Fibroblast of lung (primary cell): ENCODE measurements around the gene ATP9B. TPM values are rescaled to one million over a fixed set of nuclear protein-coding genes. Genes with fewer than 3 reads are reported as not detected.

ENCODE experiments used
- DNase-seq, 2 donors: peaks; one replicate each; pipeline versions ENCODE4 v3.0.0 to v3.0.0-alpha.2; 2010; ENCODE audit warnings: low read depth in 2 of 2
- H2AFZ ChIP-seq: 2 replicates; pipeline ENCODE4 v1.5.1; 2012; ENCODE audit warnings: low read length, control low read depth, inconsistent platforms
- H3K27ac ChIP-seq: 2 replicates; pipeline ENCODE4 v1.5.1; 2011; ENCODE audit warnings: low read length, control low read depth; ENCODE audit not compliant: insufficient read depth
- H3K27me3 ChIP-seq: 2 replicates; pipeline ENCODE4 v1.5.1; 2011; ENCODE audit warnings: mild to moderate bottlenecking, low read length; ENCODE audit not compliant: control insufficient read depth, insufficient read depth
- H3K36me3 ChIP-seq: 2 replicates; pipeline ENCODE4 v1.5.1; 2011; ENCODE audit warnings: low read length; ENCODE audit not compliant: control insufficient read depth, insufficient read depth
- H3K4me1 ChIP-seq: 2 replicates; pipeline ENCODE4 v1.5.1; 2011; ENCODE audit warnings: low read length; ENCODE audit not compliant: control insufficient read depth, insufficient read depth; ENCODE audit errors: extremely low read depth
- H3K4me2 ChIP-seq: 2 replicates; pipeline ENCODE4 v1.5.1; 2011; ENCODE audit warnings: low read length, control low read depth; ENCODE audit not compliant: insufficient read depth; ENCODE audit errors: extremely low read depth
- H3K4me3 ChIP-seq, 4 experiments: fragments of 200-600 bp in 1 of 4; sonication (generic) in 1 of 4; replicated peaks in 1 of 4; 2 replicates each; pipeline ENCODE4 v1.5.1; 2011 to 2016; ENCODE audit warnings: low read length in 4 of 4, low read depth in 3 of 4, mild to moderate bottlenecking in 3 of 4, control low read depth in 2 of 4, inconsistent platforms in 1 of 4, mixed read lengths in 1 of 4; ENCODE audit not compliant: insufficient read depth in 1 of 4; ENCODE audit errors: control extremely low read depth in 1 of 4
- H3K79me2 ChIP-seq: 2 replicates; pipeline ENCODE4 v1.5.1; 2012; ENCODE audit warnings: mild to moderate bottlenecking, low read length, inconsistent platforms; ENCODE audit not compliant: control insufficient read depth, insufficient read depth
- H3K9ac ChIP-seq: 2 replicates; pipeline ENCODE4 v1.5.1; 2011; ENCODE audit warnings: mild to moderate bottlenecking, low read length, control low read depth; ENCODE audit not compliant: insufficient read depth
- H3K9me3 ChIP-seq: 2 replicates; pipeline ENCODE4 v1.5.1; 2012; ENCODE audit warnings: low read depth, low read length; ENCODE audit not compliant: control insufficient read depth, insufficient read depth
- H4K20me1 ChIP-seq: 2 replicates; pipeline ENCODE4 v1.5.1; 2011; ENCODE audit warnings: low read length; ENCODE audit not compliant: control insufficient read depth, insufficient read depth; ENCODE audit errors: extremely low read depth
- EZH2 ChIP-seq: IDR thresholded peaks from 2 replicates; pipeline ENCODE4 v1.5.1; 2012; ENCODE audit warnings: low read length, control low read depth, mild to moderate bottlenecking; ENCODE audit errors: missing control alignments
- polyA plus RNA-seq, 2 donors: library from polyadenylated mRNA; depleted of rRNA in 1 of 2; stranded (reverse) in 1 of 2; unstranded in 1 of 2; fragments of >200 nt; gene quantifications; 2 replicates each; pipeline ENCODE4 v1.2.1, GENCODE V29; 2011 to 2012; ENCODE audit warnings: missing spikeins in 1 of 2
- total RNA-seq: library from RNA; depleted of rRNA; stranded (reverse); fragments of >200 nt; gene quantifications from 2 replicates; pipeline ENCODE4 v1.2.1, GENCODE V29; 2014
- TF ChIP-seq, protein P1 (sequence below), 2 donors: IDR thresholded peaks in 1 of 2; conservative IDR thresholded peaks in 1 of 2; 1 replicate in 1 of 2; 2 replicates in 1 of 2; pipeline ENCODE4 v1.5.1; 2011 to 2012; ENCODE audit warnings: low read length in 2 of 2, control low read depth in 1 of 2, inconsistent platforms in 1 of 2, low read depth in 1 of 2, mild to moderate bottlenecking in 1 of 2

Gene ATP9B
- total and polyA plus RNA-seq, 2 donors (not counting 1 experiment from before 2014, with no cell fraction given): 11.2 to 27.7 TPM

DNA sequence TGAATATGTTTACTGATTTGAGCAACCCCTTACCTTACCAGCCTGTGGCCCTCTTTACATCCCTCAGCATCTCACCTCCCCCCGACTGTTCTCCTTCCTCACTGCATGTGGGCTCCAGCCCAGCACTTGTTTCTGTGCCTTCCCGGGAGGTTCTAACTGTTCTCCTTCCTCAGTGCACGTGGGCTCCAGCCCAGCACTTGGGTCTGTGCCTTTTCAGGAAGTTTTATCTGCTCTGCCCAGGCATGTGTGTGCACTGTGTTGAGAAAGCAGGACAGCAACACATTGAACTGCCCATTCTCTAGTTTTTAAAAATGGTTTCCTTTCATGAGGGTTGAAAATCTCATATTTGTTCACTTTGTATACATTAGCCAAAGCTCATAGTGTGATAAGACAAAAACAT is 158.4 kb downstream of the ATP9B start:
- H3K27me3 ChIP-seq: no peaks in the 10 kb centered on the region
- H3K4me3 ChIP-seq: no peak overlapping the region
- H3K9me3 ChIP-seq: no peaks in the 10 kb centered on the region
- no peak overlapping the region for H3K9ac ChIP-seq
- no peak overlapping the region for H3K27ac ChIP-seq
- no peak for DNase-seq
- H3K4me1 ChIP-seq: no peaks in the 10 kb centered on the region
- TF ChIP-seq, protein P1, sequence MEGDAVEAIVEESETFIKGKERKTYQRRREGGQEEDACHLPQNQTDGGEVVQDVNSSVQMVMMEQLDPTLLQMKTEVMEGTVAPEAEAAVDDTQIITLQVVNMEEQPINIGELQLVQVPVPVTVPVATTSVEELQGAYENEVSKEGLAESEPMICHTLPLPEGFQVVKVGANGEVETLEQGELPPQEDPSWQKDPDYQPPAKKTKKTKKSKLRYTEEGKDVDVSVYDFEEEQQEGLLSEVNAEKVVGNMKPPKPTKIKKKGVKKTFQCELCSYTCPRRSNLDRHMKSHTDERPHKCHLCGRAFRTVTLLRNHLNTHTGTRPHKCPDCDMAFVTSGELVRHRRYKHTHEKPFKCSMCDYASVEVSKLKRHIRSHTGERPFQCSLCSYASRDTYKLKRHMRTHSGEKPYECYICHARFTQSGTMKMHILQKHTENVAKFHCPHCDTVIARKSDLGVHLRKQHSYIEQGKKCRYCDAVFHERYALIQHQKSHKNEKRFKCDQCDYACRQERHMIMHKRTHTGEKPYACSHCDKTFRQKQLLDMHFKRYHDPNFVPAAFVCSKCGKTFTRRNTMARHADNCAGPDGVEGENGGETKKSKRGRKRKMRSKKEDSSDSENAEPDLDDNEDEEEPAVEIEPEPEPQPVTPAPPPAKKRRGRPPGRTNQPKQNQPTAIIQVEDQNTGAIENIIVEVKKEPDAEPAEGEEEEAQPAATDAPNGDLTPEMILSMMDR (conservative IDR thresholded peaks at IDR 0.05 in 1 of 2, IDR thresholded peaks at IDR 0.05 in 1 of 2; ENCODE audit: low read depth in 1 of 2, low read length in 2 of 2): no peak
- TF ChIP-seq EZH2: no peak
- H3K79me2 ChIP-seq: no peaks in the 10 kb centered on the region
- no peaks in the 10 kb centered on the region for H3K36me3 ChIP-seq
- H4K20me1 ChIP-seq: no peaks in the 10 kb centered on the region
- H3K4me2 ChIP-seq: no peak overlapping the region
- H2AFZ ChIP-seq: no peak overlapping the region

DNA sequence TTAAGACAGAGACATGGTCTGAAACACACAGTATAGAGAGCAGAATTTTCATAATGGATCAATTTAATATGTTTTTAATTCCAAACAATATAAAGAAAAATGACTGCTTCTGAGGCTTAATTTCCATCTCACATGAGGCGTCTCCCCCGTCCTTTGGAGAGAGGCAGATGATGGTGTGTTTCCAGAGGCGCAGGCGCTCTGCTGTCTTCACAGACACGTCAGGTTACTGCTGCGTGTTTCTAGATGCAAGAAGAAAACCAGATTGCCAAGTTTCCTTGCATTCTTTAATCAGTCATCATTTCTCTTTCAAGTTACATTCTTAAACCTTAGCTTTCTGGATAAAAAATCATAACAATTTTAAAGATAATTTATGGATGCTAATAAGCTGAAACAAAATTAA is 160.2 kb downstream of the ATP9B start:
- no peak overlapping the region for H3K4me3 ChIP-seq
- H4K20me1 ChIP-seq: no peaks in the 10 kb centered on the region
- no peaks in the 10 kb centered on the region for H3K9me3 ChIP-seq

DNA sequence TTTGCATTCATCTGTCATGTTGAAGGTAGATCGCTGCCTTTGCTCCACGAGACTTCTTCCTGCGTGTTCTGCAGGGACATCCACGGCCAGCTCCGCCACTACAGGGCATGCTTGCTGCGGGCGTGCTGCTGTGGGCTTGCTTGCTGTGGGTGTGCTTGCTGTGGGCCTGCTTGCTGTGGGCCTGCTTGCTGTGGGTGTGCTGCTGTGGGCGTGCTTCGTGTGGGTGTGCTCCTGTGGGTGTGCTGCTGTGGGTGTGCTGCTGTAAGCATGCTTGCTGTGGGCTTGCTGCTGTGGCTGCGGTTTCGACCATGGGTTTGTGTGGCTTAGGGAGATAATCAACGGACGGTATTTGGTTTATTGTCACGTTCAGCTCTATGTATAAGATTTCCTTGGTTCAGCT is 165.2 kb downstream of the ATP9B start:
- TF ChIP-seq EZH2: no peak

More for the DNA sequence above, 160.2 kb downstream of the ATP9B start:
- no peak for TF ChIP-seq EZH2
- Histone ChIP-seq H3K9ac (no peak overlapping the region), H3K36me3 (no peaks in the 10 kb centered on the region), H3K27ac (no peak overlapping the region), H3K27me3 (no peaks in the 10 kb centered on the region), H3K4me2 (no peak overlapping the region), H2AFZ (no peak overlapping the region), H3K4me1 (no peaks in the 10 kb centered on the region), H3K79me2 (no peaks in the 10 kb centered on the region)
- DNase-seq: no peak

DNA sequence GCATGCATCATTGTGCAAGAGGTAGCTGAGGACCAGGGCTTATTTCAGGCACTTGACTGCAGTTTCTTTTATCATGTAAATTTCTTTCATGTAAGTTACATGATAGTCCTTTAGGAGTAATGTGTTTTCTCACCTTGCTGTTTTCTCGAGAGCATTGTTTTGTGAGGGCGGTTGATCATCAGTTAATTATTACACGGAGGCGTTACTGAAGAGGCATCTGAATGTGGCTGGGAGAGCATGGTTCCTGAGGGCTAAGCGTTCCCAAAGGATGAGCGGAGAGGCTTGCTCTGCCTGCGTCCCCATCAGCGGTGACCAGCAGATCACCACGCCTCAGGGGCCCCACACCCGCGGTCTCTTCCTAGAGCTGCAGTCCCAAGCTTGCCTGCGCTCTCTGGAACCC is 170.4 kb downstream of the ATP9B start:
- Histone ChIP-seq H3K4me3 (no peak overlapping the region), H3K4me2 (no peak overlapping the region), H3K27me3 (no peaks in the 10 kb centered on the region), H4K20me1 (no peaks in the 10 kb centered on the region), H3K9ac (no peak overlapping the region), H3K27ac (no peak overlapping the region), H3K9me3 (no peaks in the 10 kb centered on the region), H3K4me1 (no peaks in the 10 kb centered on the region), H2AFZ (no peak overlapping the region), H3K79me2 (no peaks in the 10 kb centered on the region), H3K36me3 (no peaks in the 10 kb centered on the region)
- DNase-seq: no peak
- no peak for TF ChIP-seq EZH2
- TF ChIP-seq, protein P1 (conservative IDR thresholded peaks at IDR 0.05 in 1 of 2, IDR thresholded peaks at IDR 0.05 in 1 of 2; ENCODE audit: low read depth in 1 of 2, low read length in 2 of 2): no peak

More for the DNA sequence above, 165.2 kb downstream of the ATP9B start:
- Histone ChIP-seq H3K4me2 (no peak overlapping the region), H3K4me1 (no peaks in the 10 kb centered on the region), H3K36me3 (no peaks in the 10 kb centered on the region), H3K79me2 (no peaks in the 10 kb centered on the region), H3K9me3 (no peaks in the 10 kb centered on the region), H3K9ac (no peak overlapping the region), H2AFZ (no peak overlapping the region), H3K27me3 (no peaks in the 10 kb centered on the region), H3K27ac (no peak overlapping the region), H4K20me1 (no peaks in the 10 kb centered on the region), H3K4me3 (no peak overlapping the region)
- DNase-seq: no peak
